Stimulated activated CD8-positive, alpha-beta memory T cell treated with anti-CD3 and anti-CD28 coated beads, Interleukin-15, amount 100 ng/mL, for 24 hours (primary cell): ENCODE data around the gene RNU1-1.
"Not testable (repeated sequence)": the region's sequence is repeated elsewhere in the genome, so short reads cannot be mapped to it uniquely, and the experiment has no call there.

Experiments
- DNase-seq: peaks from one replicate; pipeline ENCODE4 v3.0.0-alpha.2; 2020; ENCODE audit warnings: low read depth

Gene RNU1-1

GRCh38 chr1:16521679-16522078 lies 7.6 kb upstream of the RNU1-1 start:
- DNase-seq = not testable (repeated sequence)

- DNase-seq = no peak
Measured at GRCh38 chr1:16521288-16521583, 7.2 kb upstream of the RNU1-1 start.

- not testable (repeated sequence) for DNase-seq
Measured at GRCh38 chr1:16520435-16521287, 6.6 kb upstream of the RNU1-1 start.

- not testable (repeated sequence) for DNase-seq
Measured at GRCh38 chr1:16519255-16519951, 5.3 kb upstream of the RNU1-1 start.

- not testable (repeated sequence) for DNase-seq
Measured at GRCh38 chr1:16518913-16519254, 4.8 kb upstream of the RNU1-1 start.

GRCh38 chr1:16516694-16517410 lies 2.8 kb upstream of the RNU1-1 start:
- DNase-seq = not testable (repeated sequence)

GRCh38 chr1:16513412-16514106 lies 526 bp downstream of the RNU1-1 start:
- not testable (repeated sequence) for DNase-seq

GRCh38 chr1:16512624-16513411 lies 1.3 kb downstream of the RNU1-1 start:
- not testable (repeated sequence) for DNase-seq

- not testable (repeated sequence) for DNase-seq
Measured at GRCh38 chr1:16511926-16512325, 2.2 kb downstream of the RNU1-1 start.

GRCh38 chr1:16508861-16509445 lies 5.1 kb downstream of the RNU1-1 start:
- not testable (repeated sequence) for DNase-seq

- DNase-seq = not testable (repeated sequence)
Measured at GRCh38 chr1:16506364-16507136, 7.5 kb downstream of the RNU1-1 start.

- not testable (repeated sequence) for DNase-seq
Measured at GRCh38 chr1:16505870-16506269, 8.2 kb downstream of the RNU1-1 start.

GRCh38 chr1:16503494-16503893 lies 10.6 kb downstream of the RNU1-1 start:
- no peak for DNase-seq

- not testable (repeated sequence) for DNase-seq
Measured at GRCh38 chr1:16501446-16501845, 12.6 kb downstream of the RNU1-1 start.

GRCh38 chr1:16500975-16501374 lies 13.1 kb downstream of the RNU1-1 start:
- DNase-seq = not testable (repeated sequence)

GRCh38 chr1:16500466-16500865 lies 13.6 kb downstream of the RNU1-1 start:
- DNase-seq = not testable (repeated sequence)

GRCh38 chr1:16498573-16499413 lies 15.3 kb downstream of the RNU1-1 start:
- peak; percentile 55 for DNase-seq

GRCh38 chr1:16498047-16498446 lies 16.0 kb downstream of the RNU1-1 start:
- DNase-seq = not testable (repeated sequence)

GRCh38 chr1:16497474-16497904 lies 16.6 kb downstream of the RNU1-1 start:
- DNase-seq = not testable (repeated sequence)
